Skeletal muscle tissue (tissue), 4 donors: ENCODE measurements around the gene ABAT. TPM values are rescaled to one million over a fixed set of nuclear protein-coding genes. Genes with fewer than 3 reads are reported as not detected.
"Not testable (repeated sequence)": the region's sequence is repeated elsewhere in the genome, so short reads cannot be mapped to it uniquely, and the experiment has no call there.

ENCODE experiments used
- H3K27ac ChIP-seq: one replicate; pipeline ENCODE4 v1.7.0; 2013; ENCODE audit warnings: mild to moderate bottlenecking, low read depth, low read length, inconsistent platforms
- H3K27me3 ChIP-seq, 3 donors: one replicate each; pipeline ENCODE4 v1.7.0; 2013; ENCODE audit warnings: low read length in 3 of 3; ENCODE audit not compliant: control insufficient read depth in 3 of 3, insufficient read depth in 3 of 3
- H3K36me3 ChIP-seq, 3 donors: one replicate each; pipeline ENCODE4 v1.7.0; 2013; ENCODE audit warnings: low read length in 3 of 3; ENCODE audit not compliant: control insufficient read depth in 3 of 3, insufficient read depth in 3 of 3
- H3K4me1 ChIP-seq, 3 donors: one replicate each; pipeline ENCODE4 v1.7.0; 2013; ENCODE audit warnings: low read length in 3 of 3, mild to moderate bottlenecking in 3 of 3; ENCODE audit not compliant: control insufficient read depth in 3 of 3, insufficient read depth in 3 of 3
- H3K4me3 ChIP-seq, 3 donors: one replicate each; pipeline ENCODE4 v1.7.0; 2013; ENCODE audit warnings: low read length in 3 of 3
- H3K9ac ChIP-seq, 3 donors: one replicate each; pipeline ENCODE4 v1.7.0; 2013; ENCODE audit warnings: low read length in 3 of 3, mild to moderate bottlenecking in 3 of 3, moderate library complexity in 2 of 3, low read depth in 1 of 3
- H3K9me3 ChIP-seq, 3 donors: one replicate each; pipeline ENCODE4 v1.7.0; 2013; ENCODE audit warnings: low read length in 3 of 3; ENCODE audit not compliant: control insufficient read depth in 3 of 3
- total RNA-seq: library from RNA; depleted of rRNA; stranded (reverse); fragments of >200 nt; gene quantifications from one replicate; pipeline ENCODE4 v1.2.3, GENCODE V29; 2014
- donor health status: Osteomylitis.

ABAT gene
- total RNA-seq, 1 donor from 2014 or later: 13.6 TPM

GRCh38 chr16:8694795-8695728 lies 20.6 kb downstream of the ABAT start:
- H3K4me3 ChIP-seq: no peak overlapping the region
- H3K27me3 ChIP-seq: no peaks in the 10 kb centered on the region
- no peaks in the 10 kb centered on the region for H3K36me3 ChIP-seq
- no peaks in the 10 kb centered on the region for H3K9me3 ChIP-seq
- H3K4me1 ChIP-seq: no peaks in the 10 kb centered on the region
- no peak overlapping the region for H3K27ac ChIP-seq
- H3K9ac ChIP-seq: no peak overlapping the region

GRCh38 chr16:8696880-8697279 lies 22.5 kb downstream of the ABAT start:
- no peaks in the 10 kb centered on the region for H3K4me1 ChIP-seq
- no peaks in the 10 kb centered on the region for H3K36me3 ChIP-seq
- no peaks in the 10 kb centered on the region for H3K9me3 ChIP-seq
- H3K9ac ChIP-seq: no peak overlapping the region
- no peak overlapping the region for H3K27ac ChIP-seq
- no peaks in the 10 kb centered on the region for H3K27me3 ChIP-seq
- H3K4me3 ChIP-seq: no peak overlapping the region

GRCh38 chr16:8697965-8698364 lies 23.5 kb downstream of the ABAT start:
- H3K36me3 ChIP-seq: no peaks in the 10 kb centered on the region
- no peaks in the 10 kb centered on the region for H3K27me3 ChIP-seq
- H3K27ac ChIP-seq: no peak overlapping the region
- no peak overlapping the region for H3K4me3 ChIP-seq
- no peaks in the 10 kb centered on the region for H3K4me1 ChIP-seq
- H3K9ac ChIP-seq: no peak overlapping the region
- no peaks in the 10 kb centered on the region for H3K9me3 ChIP-seq

- H3K4me1 ChIP-seq: peaks cover 0 to 2% (median 0%) of the 10 kb centered on the region in 3 donors
- no peaks in the 10 kb centered on the region for H3K36me3 ChIP-seq
- no peak overlapping the region for H3K27ac ChIP-seq
- H3K27me3 ChIP-seq: no peaks in the 10 kb centered on the region
- H3K4me3 ChIP-seq: no peak overlapping the region
- H3K9ac ChIP-seq: no peak overlapping the region
- no peaks in the 10 kb centered on the region for H3K9me3 ChIP-seq
Observed at GRCh38 chr16:8703693-8704092, 29.3 kb downstream of the ABAT start.

DNA sequence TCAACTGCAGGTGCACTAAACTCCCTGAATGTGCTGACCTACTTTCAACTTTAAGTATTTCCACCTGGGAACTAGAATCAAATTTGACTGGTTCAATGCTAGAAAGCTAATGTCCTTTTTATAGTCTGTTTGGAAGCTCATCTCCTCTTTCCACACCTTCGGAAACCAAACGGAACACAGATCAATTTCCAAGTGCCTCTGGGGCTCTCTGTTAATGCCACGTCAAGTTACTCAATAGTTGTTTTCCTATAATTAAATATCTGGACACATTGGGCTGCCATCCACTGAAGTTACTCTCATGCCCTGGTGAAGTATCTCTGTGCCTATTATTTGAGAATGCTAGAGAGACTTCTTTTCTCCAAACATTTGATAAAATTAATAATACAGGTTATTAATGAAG lies 29.7 kb downstream of the ABAT start:
- Histone ChIP-seq H3K4me1 (peaks cover 0 to 2% (median 0%) of the 10 kb centered on the region in 3 donors), H3K9ac (no peak overlapping the region), H3K27ac (no peak overlapping the region), H3K9me3 (no peaks in the 10 kb centered on the region), H3K36me3 (no peaks in the 10 kb centered on the region), H3K27me3 (no peaks in the 10 kb centered on the region), H3K4me3 (no peak overlapping the region)

DNA sequence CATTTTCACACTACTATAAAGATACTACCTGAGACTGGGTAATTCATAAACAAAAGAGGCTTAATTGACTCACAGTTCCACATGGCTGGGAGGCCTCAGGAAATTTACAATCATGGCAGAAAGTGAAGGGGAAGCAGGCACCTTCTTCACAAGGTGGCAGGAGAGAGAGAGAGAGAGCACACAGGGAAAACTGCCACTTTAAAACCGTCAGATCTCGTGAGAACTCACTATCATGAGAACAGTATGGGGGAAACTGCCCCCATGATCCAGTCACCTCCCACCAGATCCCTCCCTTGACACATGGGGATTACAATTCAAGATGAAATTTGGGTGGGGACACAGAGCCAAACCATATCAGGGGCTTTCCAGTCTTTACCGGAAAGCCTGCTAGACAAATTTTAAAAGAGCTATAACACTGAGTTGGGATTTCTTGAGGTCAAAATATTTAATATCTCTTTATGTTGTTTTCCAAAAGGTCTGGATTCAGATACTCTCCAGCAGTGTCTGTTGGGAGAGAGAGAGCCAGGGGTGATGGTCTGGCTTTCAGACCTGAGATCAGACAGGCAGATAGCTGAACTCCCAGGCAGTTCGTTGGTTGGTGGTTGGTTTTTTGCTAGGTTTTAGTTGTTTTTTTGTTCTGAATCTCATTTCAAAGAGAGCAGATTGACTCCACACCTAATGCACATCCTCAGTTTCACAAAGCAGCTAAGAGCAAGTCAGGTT lies 30.8 kb downstream of the ABAT start:
- not testable (repeated sequence) for H3K4me3 ChIP-seq, H3K9ac ChIP-seq, H3K27me3 ChIP-seq

GRCh38 chr16:8708536-8708935 lies 34.1 kb downstream of the ABAT start:
- Histone ChIP-seq H3K27me3 (peaks cover 0 to under 1% (median 0%) of the 10 kb centered on the region in 3 donors), H3K36me3 (no peaks in the 10 kb centered on the region), H3K27ac (no peak overlapping the region), H3K9ac (no peak overlapping the region), H3K9me3 (no peaks in the 10 kb centered on the region), H3K4me3 (no peak overlapping the region), H3K4me1 (peaks cover 0 to 2% (median 0%) of the 10 kb centered on the region in 3 donors)

More for the DNA sequence above, 30.8 kb downstream of the ABAT start:
- not testable (repeated sequence) for H3K36me3 ChIP-seq, H3K27ac ChIP-seq, H3K9me3 ChIP-seq, H3K4me1 ChIP-seq

- Histone ChIP-seq H3K9ac (no peak overlapping the region), H3K4me1 (peaks cover 0 to 2% (median 0%) of the 10 kb centered on the region in 3 donors), H3K9me3 (no peaks in the 10 kb centered on the region), H3K27ac (no peak overlapping the region), H3K27me3 (peaks cover 0 to 3% (median 0%) of the 10 kb centered on the region in 3 donors), H3K4me3 (no peak overlapping the region), H3K36me3 (peaks cover 0 to 3% (median 0%) of the 10 kb centered on the region in 3 donors)
Observed at GRCh38 chr16:8712589-8713361, 38.4 kb downstream of the ABAT start.

DNA sequence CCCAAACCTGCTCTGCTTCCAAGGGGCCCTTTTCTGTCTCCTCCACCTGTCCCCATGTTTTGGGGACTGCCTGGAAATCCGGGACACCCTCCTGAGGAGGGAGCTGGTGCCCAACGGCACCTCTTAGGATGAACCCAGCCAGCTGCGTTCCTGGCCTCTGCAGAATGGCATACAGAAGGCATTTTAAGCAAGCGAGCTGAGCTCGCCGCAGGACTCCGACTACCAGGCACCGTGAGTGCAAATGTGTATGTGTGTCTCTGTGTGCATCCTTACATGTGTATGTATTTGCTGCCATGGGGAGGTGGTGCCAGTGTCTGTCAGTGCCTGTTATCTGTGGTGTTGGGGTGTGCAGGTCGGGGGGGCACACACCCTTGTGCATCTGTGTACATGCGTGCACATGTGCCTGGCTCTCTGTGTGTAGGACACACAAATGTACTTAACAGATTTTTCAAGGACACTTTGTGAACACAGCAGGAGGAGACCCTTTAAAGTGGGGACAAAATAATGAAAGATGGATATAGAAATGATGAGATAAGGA lies 39.3 kb downstream of the ABAT start:
- H3K36me3 ChIP-seq: peaks cover 0 to 3% (median 0%) of the 10 kb centered on the region in 3 donors
- H3K27ac ChIP-seq: no peak overlapping the region
- peaks cover 0 to 6% (median 0%) of the 10 kb centered on the region in 3 donors for H3K27me3 ChIP-seq
- no peak overlapping the region for H3K4me3 ChIP-seq
- no peak overlapping the region for H3K9ac ChIP-seq
- peaks cover 0 to under 1% (median 0%) of the 10 kb centered on the region in 3 donors for H3K4me1 ChIP-seq
- no peaks in the 10 kb centered on the region for H3K9me3 ChIP-seq
